SU-DHL-6 (cell line): ENCODE measurements around the gene UBA1.

Source experiments
- H2AFZ ChIP-seq: fragments of 200-600 bp; sonication (generic); 2 replicates; pipeline ENCODE4 v1.6.1; 2014; ENCODE audit warnings: low read depth, mild to moderate bottlenecking, moderate library complexity, mixed read lengths, antibody characterized with exemption, low read length; ENCODE audit not compliant: severe bottlenecking
- H3F3A ChIP-seq: fragments of 200-600 bp; shearing (Covaris generic); 2 replicates; pipeline ENCODE4 v1.6.0; 2016; ENCODE audit warnings: antibody characterized with exemption, mild to moderate bottlenecking; ENCODE audit not compliant: insufficient read depth
- H3K27ac ChIP-seq: fragments of 200-600 bp; sonication (generic); 2 replicates; pipeline ENCODE4 v1.5.1; 2016; ENCODE audit warnings: low read depth, mild to moderate bottlenecking, low read length, moderate library complexity, mixed read lengths
- H3K27me3 ChIP-seq: fragments of 200-600 bp; sonication (generic), shearing (Covaris generic); 2 replicates; pipeline ENCODE4 v1.6.0; 2014; ENCODE audit warnings: mild to moderate bottlenecking, low read length
- H3K36me3 ChIP-seq: fragments of 200-600 bp; sonication (generic); 2 replicates; pipeline ENCODE4 v1.6.1; 2014; ENCODE audit warnings: mild to moderate bottlenecking, low read length, mixed read lengths
- H3K4me2 ChIP-seq: fragments of 300-600, 200-600 bp; shearing (Covaris generic), sonication (generic); 2 replicates; pipeline ENCODE4 v1.6.0; 2014; ENCODE audit warnings: low read length, low read depth, mild to moderate bottlenecking; ENCODE audit not compliant: poor library complexity, severe bottlenecking
- H3K4me3 ChIP-seq: fragments of 200-600 bp; sonication (generic); 2 replicates; pipeline ENCODE4 v1.5.1; 2014; ENCODE audit warnings: antibody characterized with exemption, low read length, mild to moderate bottlenecking, mixed read lengths; ENCODE audit not compliant: insufficient read depth, poor library complexity, severe bottlenecking
- H3K79me2 ChIP-seq: fragments of 200-600 bp; sonication (generic); 2 replicates; pipeline ENCODE4 v1.6.1; 2014; ENCODE audit warnings: mild to moderate bottlenecking, low read length, moderate library complexity; ENCODE audit not compliant: insufficient read depth
- H3K9ac ChIP-seq: fragments of 200-600 bp; sonication (generic); 2 replicates; pipeline ENCODE4 v1.7.0; 2014; ENCODE audit warnings: mild to moderate bottlenecking, low read length
- H3K9me2 ChIP-seq: fragments of 200-600 bp; sonication (generic); replicated peaks from 2 replicates; pipeline ENCODE4 v1.6.1; 2014; ENCODE audit warnings: low read length; ENCODE audit not compliant: insufficient read depth
- H3K9me3 ChIP-seq: fragments of 200-600 bp; sonication (generic); 2 replicates; pipeline ENCODE4 v1.6.1; 2014; ENCODE audit warnings: low read length, mixed read lengths; ENCODE audit not compliant: insufficient read depth
- H4K20me1 ChIP-seq: fragments of 200-600 bp; sonication (generic); 2 replicates; pipeline ENCODE4 v1.6.1; 2014; ENCODE audit warnings: low read depth, mild to moderate bottlenecking, antibody characterized with exemption, low read length, moderate library complexity, mixed read lengths
- CTCF ChIP-seq: fragments of 200-600 bp; sonication (generic); IDR thresholded peaks from one replicate; pipeline ENCODE4 v1.5.1; 2017; ENCODE audit warnings: antibody characterized with exemption, mild to moderate bottlenecking, low read length, moderate library complexity; ENCODE audit not compliant: insufficient read depth, poor library complexity, severe bottlenecking
- EZH2phosphoT487 ChIP-seq: fragments of 200-600 bp; sonication (generic), shearing (Covaris generic); conservative IDR thresholded peaks from 2 replicates; pipeline ENCODE4 v1.6.1; 2018; ENCODE audit warnings: mild to moderate bottlenecking, antibody characterized with exemption, low read length, moderate library complexity, mixed read lengths

The UBA1 gene

GRCh38 chrX:47193475-47194193 lies at the start of gene UBA1:
TSS of gene UBA1 (plus strand) at chrX:47193829. CDS start at chrX:47198803, 4,974 bp downstream.
- H3K4me2 ChIP-seq: peak within 1 kb of the TSS; percentile 91
- H3K36me3 ChIP-seq: no peaks in the 10 kb centered on the region
- peak within 1 kb of the TSS; percentile 93 for H3K27ac ChIP-seq
- no peaks in the 10 kb centered on the region for H3K9me2 ChIP-seq
- H3K9ac ChIP-seq: peak within 1 kb of the TSS; percentile 94
- no peak within 1 kb of the TSS for H2AFZ ChIP-seq
- H3F3A ChIP-seq: peaks cover 27% of the 10 kb centered on the region
- no peaks in the 10 kb centered on the region for H4K20me1 ChIP-seq
- no peaks in the 10 kb centered on the region for H3K9me3 ChIP-seq
- H3K27me3 ChIP-seq: no peaks in the 10 kb centered on the region
- TF ChIP-seq CTCF (peak; percentile 35), EZH2phosphoT487 (no peak)
- H3K4me3 ChIP-seq: peak within 1 kb of the TSS; percentile 99
- H3K79me2 ChIP-seq: peaks cover 53% of the 10 kb centered on the region

- no peaks in the 10 kb centered on the region for H3K27me3 ChIP-seq
- H3F3A ChIP-seq: no peaks in the 10 kb centered on the region; the same call in 1 of the 2 replicates
- no peaks in the 10 kb centered on the region for H3K9me3 ChIP-seq
- peak overlapping the region; percentile 86 for H3K4me2 ChIP-seq
- peaks cover 52% of the 10 kb centered on the region for H3K79me2 ChIP-seq
- TF ChIP-seq CTCF (no peak), EZH2phosphoT487 (no peak)
- H3K9me2 ChIP-seq: no peaks in the 10 kb centered on the region
- H4K20me1 ChIP-seq: no peaks in the 10 kb centered on the region
- H3K36me3 ChIP-seq: no peaks in the 10 kb centered on the region
- peak overlapping the region; percentile 90 for H3K27ac ChIP-seq
- H3K9ac ChIP-seq: peak overlapping the region; percentile 90
- no peak overlapping the region for H2AFZ ChIP-seq
- H3K4me3 ChIP-seq: peak overlapping the region; percentile 88
These were observed 49.6 kb upstream of the UBA1 start for GRCh38 chrX:47143894-47144625.

DNA sequence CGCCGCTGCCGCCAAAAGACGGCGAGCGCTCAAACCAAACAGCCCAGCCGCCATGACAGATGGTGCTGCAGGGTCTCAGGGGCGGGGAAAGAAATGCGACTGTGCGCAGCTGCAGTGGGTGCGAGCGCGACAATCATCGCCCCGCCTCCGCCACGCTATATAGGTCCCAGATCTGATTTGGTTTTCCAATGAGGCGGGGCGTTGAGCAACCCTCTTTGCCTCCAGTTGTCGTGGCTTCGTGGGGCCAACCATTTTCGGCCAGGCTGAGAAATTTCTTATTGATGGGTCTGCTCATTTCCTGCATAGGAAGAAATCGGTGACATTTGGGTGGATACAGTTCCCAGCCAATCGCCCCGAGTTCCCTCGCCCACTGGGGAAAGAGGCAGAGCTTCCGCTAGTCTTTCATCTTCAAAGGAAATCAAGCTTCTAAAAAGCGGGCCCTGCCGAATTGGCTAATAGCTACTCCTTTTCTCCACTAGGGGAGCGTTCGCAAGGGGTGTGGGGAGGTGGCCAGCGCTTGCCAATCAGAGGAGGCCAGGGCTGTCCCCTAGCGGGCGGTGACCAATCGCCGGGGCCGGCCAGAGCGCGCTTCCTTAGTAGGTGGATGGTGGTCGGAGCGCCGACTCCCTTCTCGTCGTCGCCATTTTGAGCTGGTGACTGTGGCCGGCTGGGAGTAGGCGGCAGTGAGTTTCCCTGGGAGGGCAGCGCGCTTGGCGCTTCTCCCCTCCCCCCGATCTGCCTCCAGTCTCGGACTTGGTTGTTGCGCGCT lies 48.8 kb upstream of the UBA1 start, which contains the start of the genes NDUFB11 and RBM10:
Gene NDUFB11 (minus strand): TSS at position 77 of the 769 bp plus-strand sequence. CDS start 23 bp downstream, at position 54.
Gene RBM10 (plus strand): TSS at position 596 of the 769 bp plus-strand sequence. CDS start 2,261 bp downstream, outside the sequence.
- peak within 1 kb of the TSS; percentile 90 for H3K27ac ChIP-seq
- H3F3A ChIP-seq: no peaks in the 10 kb centered on the region; the same call in 1 of the 2 replicates
- no peaks in the 10 kb centered on the region for H3K27me3 ChIP-seq
- peak within 1 kb of the TSS; percentile 86 for H3K4me2 ChIP-seq
- no peaks in the 10 kb centered on the region for H3K36me3 ChIP-seq
- H3K9me3 ChIP-seq: no peaks in the 10 kb centered on the region
- no peaks in the 10 kb centered on the region for H3K9me2 ChIP-seq
- no peaks in the 10 kb centered on the region for H4K20me1 ChIP-seq
- H2AFZ ChIP-seq: peak within 1 kb of the TSS; percentile 74
- H3K9ac ChIP-seq: peak within 1 kb of the TSS; percentile 90
- H3K79me2 ChIP-seq: peaks cover 57% of the 10 kb centered on the region
- H3K4me3 ChIP-seq: peak within 1 kb of the TSS; percentile 88
- no peak for TF ChIP-seq EZH2phosphoT487
- peak; percentile 39 for TF ChIP-seq CTCF
